Natural killer cell (primary cell): ENCODE measurements around the gene FAF1. TPM values are rescaled to one million over a fixed set of nuclear protein-coding genes. Genes with fewer than 3 reads are reported as not detected.

ENCODE experiments used
- ATAC-seq, 3 donors: fragments of 150-1000 bp in 2 of 3; fragments of 200-7000 bp in 1 of 3; cut with Tn5 transposase; 1 replicate in 1 of 3; 2 replicates in 2 of 3; pipeline ENCODE4 v1.10.0; 2021; ENCODE audit warnings: mild to moderate bottlenecking in 2 of 3, moderate library complexity in 2 of 3
- DNase-seq, 2 donors: peaks; one replicate each; pipeline versions ENCODE4 v3.0.0 to v3.0.0-alpha.2; 2013 to 2021; ENCODE audit warnings: mixed read lengths in 1 of 2
- H3K27ac ChIP-seq: one replicate; pipeline ENCODE4 v1.5.1; 2013; ENCODE audit warnings: mild to moderate bottlenecking, low read length
- H3K27me3 ChIP-seq: one replicate; pipeline ENCODE4 v1.6.1; 2013; ENCODE audit warnings: low read length; ENCODE audit not compliant: control insufficient read depth, insufficient read depth
- H3K36me3 ChIP-seq: one replicate; pipeline ENCODE4 v1.6.1; 2013; ENCODE audit warnings: low read length; ENCODE audit not compliant: control insufficient read depth, insufficient read depth
- H3K4me1 ChIP-seq: one replicate; pipeline ENCODE4 v1.6.1; 2013; ENCODE audit warnings: low read length; ENCODE audit not compliant: control insufficient read depth, insufficient read depth
- H3K4me3 ChIP-seq: one replicate; pipeline ENCODE4 v1.5.1; 2013; ENCODE audit warnings: low read length
- H3K9me3 ChIP-seq: one replicate; pipeline ENCODE4 v1.6.1; 2013; ENCODE audit warnings: low read length; ENCODE audit not compliant: control insufficient read depth, insufficient read depth
- H3K27ac Mint-ChIP-seq, 2 donors: one replicate each; pipeline ENCODE4 v1.8.0; 2022; ENCODE audit warnings: mild to moderate bottlenecking in 2 of 2, mixed read lengths in 2 of 2, moderate library complexity in 1 of 2
- H3K27me3 Mint-ChIP-seq, 2 donors: one replicate each; pipeline ENCODE4 v1.8.0; 2022; ENCODE audit warnings: low read depth in 2 of 2, mixed read lengths in 2 of 2
- H3K36me3 Mint-ChIP-seq: one replicate; pipeline ENCODE4 v1.8.0; 2022; ENCODE audit warnings: mixed read lengths
- H3K4me1 Mint-ChIP-seq, 2 donors: one replicate each; pipeline ENCODE4 v1.8.0; 2022; ENCODE audit warnings: mixed read lengths in 2 of 2
- H3K4me3 Mint-ChIP-seq: one replicate; pipeline ENCODE4 v1.8.0; 2022; ENCODE audit warnings: mild to moderate bottlenecking, moderate library complexity, mixed read lengths
- H3K9me3 Mint-ChIP-seq, 2 donors: one replicate each; pipeline ENCODE4 v1.8.0; 2022; ENCODE audit warnings: mixed read lengths in 2 of 2
- WGBS: methylation state at CpG from one replicate; pipeline ENCODE4 v1.1.7; 2013; ENCODE audit warnings: missing lambda C conversion rate; ENCODE audit not compliant: insufficient coverage; 5-methylcytosine and 5-hydroxymethylcytosine counted together
- intact Hi-C: fragments of 100-400 bp; cut with micrococcal nuclease; formaldehyde crosslinking; loops from one replicate; pipeline ENCODE4 v1.14.2; 2022
- total RNA-seq, 4 donors: library from RNA; stranded (reverse); fragments of 120-200 nt in 1 of 4; gene quantifications; one replicate each; pipeline versions ENCODE4 v1.2.3 to v1.2.4, GENCODE V29; 2013 to 2022
- TF ChIP-seq, protein P1 (sequence below): fragments of 200-600 bp; IDR thresholded peaks from one replicate; pipeline ENCODE4 v1.8.0; 2022; ENCODE audit warnings: antibody characterized with exemption

Gene FAF1
- total RNA-seq, 3 donors from 2014 or later (not counting 1 experiment from before 2014, with no cell fraction given) = 56.8 to 59.7 (median 57.2) TPM

GRCh38 chr1:50700214-50700613 lies 259.9 kb downstream of the FAF1 start:
- peaks cover 6 to 15% of the 10 kb centered on the region in 2 donors for H3K4me1 Mint-ChIP-seq
- Histone ChIP-seq H3K27ac (no peak overlapping the region), H3K36me3 (no peaks in the 10 kb centered on the region), H3K9me3 (no peaks in the 10 kb centered on the region), H3K4me3 (no peak overlapping the region), H3K4me1 (no peaks in the 10 kb centered on the region), H3K27me3 (no peaks in the 10 kb centered on the region)
- no peak overlapping the region for H3K27ac Mint-ChIP-seq
- no peaks in the 10 kb centered on the region for H3K9me3 Mint-ChIP-seq
- intact Hi-C loops = no loop called here
- WGBS = 100% methylated on average over 3 of the region's 4 CpGs
- peaks cover 6% of the 10 kb centered on the region for H3K36me3 Mint-ChIP-seq
- no peaks in the 10 kb centered on the region for H3K27me3 Mint-ChIP-seq
- DNase-seq = no peak
- TF ChIP-seq, protein P1, sequence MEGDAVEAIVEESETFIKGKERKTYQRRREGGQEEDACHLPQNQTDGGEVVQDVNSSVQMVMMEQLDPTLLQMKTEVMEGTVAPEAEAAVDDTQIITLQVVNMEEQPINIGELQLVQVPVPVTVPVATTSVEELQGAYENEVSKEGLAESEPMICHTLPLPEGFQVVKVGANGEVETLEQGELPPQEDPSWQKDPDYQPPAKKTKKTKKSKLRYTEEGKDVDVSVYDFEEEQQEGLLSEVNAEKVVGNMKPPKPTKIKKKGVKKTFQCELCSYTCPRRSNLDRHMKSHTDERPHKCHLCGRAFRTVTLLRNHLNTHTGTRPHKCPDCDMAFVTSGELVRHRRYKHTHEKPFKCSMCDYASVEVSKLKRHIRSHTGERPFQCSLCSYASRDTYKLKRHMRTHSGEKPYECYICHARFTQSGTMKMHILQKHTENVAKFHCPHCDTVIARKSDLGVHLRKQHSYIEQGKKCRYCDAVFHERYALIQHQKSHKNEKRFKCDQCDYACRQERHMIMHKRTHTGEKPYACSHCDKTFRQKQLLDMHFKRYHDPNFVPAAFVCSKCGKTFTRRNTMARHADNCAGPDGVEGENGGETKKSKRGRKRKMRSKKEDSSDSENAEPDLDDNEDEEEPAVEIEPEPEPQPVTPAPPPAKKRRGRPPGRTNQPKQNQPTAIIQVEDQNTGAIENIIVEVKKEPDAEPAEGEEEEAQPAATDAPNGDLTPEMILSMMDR = no peak
- H3K4me3 Mint-ChIP-seq = no peak overlapping the region
- ATAC-seq = no peak

DNA sequence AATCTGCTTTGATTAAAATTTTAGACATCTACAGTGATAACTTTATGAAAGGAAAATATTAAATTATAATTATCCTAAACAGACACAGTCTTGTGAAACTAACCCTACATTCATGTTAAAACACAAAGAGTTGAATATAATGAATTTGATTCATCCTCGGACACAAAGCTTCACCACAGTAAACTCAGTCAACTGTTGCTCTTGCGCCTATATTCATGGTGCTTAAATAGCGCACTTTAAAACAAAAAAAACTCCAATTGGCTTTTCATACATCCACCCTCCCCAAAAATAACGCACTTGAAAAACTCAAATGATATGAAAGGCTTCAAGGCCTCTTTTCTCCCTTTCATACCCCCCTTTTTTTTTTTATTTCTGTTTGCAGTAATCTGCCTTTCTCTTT lies 260.3 kb downstream of the FAF1 start:
- intact Hi-C loops = no loop called here
- no peak for DNase-seq
- H3K36me3 ChIP-seq = no peaks in the 10 kb centered on the region
- Mint-ChIP-seq H3K27me3 (no peaks in the 10 kb centered on the region), H3K27ac (no peak overlapping the region), H3K4me3 (no peak overlapping the region), H3K9me3 (no peaks in the 10 kb centered on the region), H3K36me3 (peaks cover 6% of the 10 kb centered on the region), H3K4me1 (peaks cover 6 to 15% of the 10 kb centered on the region in 2 donors)
- H3K9me3 ChIP-seq = no peaks in the 10 kb centered on the region
- H3K27me3 ChIP-seq = no peaks in the 10 kb centered on the region
- ATAC-seq = no peak
- 96% methylated on average over 4 of the region's 4 CpGs for WGBS
- H3K4me1 ChIP-seq = no peaks in the 10 kb centered on the region
- no peak overlapping the region for H3K27ac ChIP-seq
- H3K4me3 ChIP-seq = no peak overlapping the region
- TF ChIP-seq, protein P1 = no peak

GRCh38 chr1:50697440-50698421 lies 262.3 kb downstream of the FAF1 start:
- H3K4me1 ChIP-seq = no peaks in the 10 kb centered on the region
- H3K9me3 ChIP-seq = no peaks in the 10 kb centered on the region
- no peaks in the 10 kb centered on the region for H3K27me3 Mint-ChIP-seq
- H3K27me3 ChIP-seq = no peaks in the 10 kb centered on the region
- peaks cover 6% of the 10 kb centered on the region for H3K36me3 Mint-ChIP-seq
- H3K27ac ChIP-seq = no peak overlapping the region
- H3K4me3 Mint-ChIP-seq = no peak overlapping the region
- intact Hi-C loops = no loop called here
- 97% methylated on average over 3 of the region's 3 CpGs for WGBS
- DNase-seq (no peak), ATAC-seq (no peak)
- TF ChIP-seq, protein P1 = no peak
- no peaks in the 10 kb centered on the region for H3K9me3 Mint-ChIP-seq
- no peak overlapping the region for H3K27ac Mint-ChIP-seq
- no peak overlapping the region for H3K4me3 ChIP-seq
- peaks cover 11% of the 10 kb centered on the region in 2 donors for H3K4me1 Mint-ChIP-seq
- H3K36me3 ChIP-seq = no peaks in the 10 kb centered on the region
